LNCaP clone FGC (cell line): ENCODE data around the gene TMEM127.
A peak's percentile ranks its signal among the peaks of the same experiment; 100 is the strongest.

ENCODE experiments used
- DNase-seq: peaks from one replicate; pipeline ENCODE4 v3.0.0-alpha.2; 2011; ENCODE audit warnings: low read depth
- H3K4me3 ChIP-seq: 2 replicates; pipeline ENCODE4 v1.5.1; 2011; ENCODE audit warnings: mild to moderate bottlenecking, low read depth, low read length, control low read depth
- CTCF ChIP-seq: IDR thresholded peaks from 2 replicates; pipeline ENCODE4 v1.5.1; 2012; ENCODE audit warnings: mild to moderate bottlenecking; ENCODE audit not compliant: control insufficient read depth, insufficient read depth; ENCODE audit errors: extremely low read depth

The TMEM127 gene

GRCh38 chr2:96212339-96212738 lies 53.5 kb downstream of the TMEM127 start:
- DNase-seq = no peak
- H3K4me3 ChIP-seq = no peak overlapping the region

GRCh38 chr2:96209729-96210085 lies 56.1 kb downstream of the TMEM127 start:
- TF ChIP-seq CTCF = no peak
- DNase-seq = no peak
- H3K4me3 ChIP-seq = peak overlapping the region; percentile 92

More at GRCh38 chr2:96212339-96212738, 53.5 kb downstream of the TMEM127 start:
- TF ChIP-seq CTCF = no peak

GRCh38 chr2:96209011-96209728 lies 56.6 kb downstream of the TMEM127 start:
- H3K4me3 ChIP-seq = peak overlapping the region; percentile 92
- no peak for DNase-seq
- no peak for TF ChIP-seq CTCF

- peak within 1 kb of the TSS; percentile 92 for H3K4me3 ChIP-seq
- peak; percentile 20; the same call in 1 of the 2 replicates for TF ChIP-seq CTCF
- peak; percentile 95 for DNase-seq
These were observed 57.4 kb downstream of the TMEM127 start, which contains the start of gene STARD7 for GRCh38 chr2:96208143-96209010. STARD7 (minus strand) TSS chr2:96208827; CDS start chr2:96208434, 393 bp downstream.

GRCh38 chr2:96207774-96208142 lies 58.0 kb downstream of the TMEM127 start:
- H3K4me3 ChIP-seq = peak overlapping the region; percentile 92
- no peak for TF ChIP-seq CTCF
- no peak for DNase-seq

GRCh38 chr2:96207073-96207773 lies 58.6 kb downstream of the TMEM127 start:
- no peak for TF ChIP-seq CTCF
- DNase-seq = no peak
- H3K4me3 ChIP-seq = peak overlapping the region; percentile 92
